HTR-8/SVneo (cell line): Measurements from ENCODE around the gene OR5AC2.

Experiments
- DNase-seq: peaks from one replicate; pipeline ENCODE4 v3.0.0; 2011; ENCODE audit warnings: low spot score, mixed read lengths; ENCODE audit not compliant: insufficient read length
- FAIRE-seq: peaks from 2 replicates; lab custom pipeline; 2011; peaks lifted over from hg19 to GRCh38; lab: Jason Lieb, UNC

OR5AC2 gene

GRCh38 chr3:98136631-98137030 is 49.7 kb downstream of the OR5AC2 start:
- FAIRE-seq = no peak
- DNase-seq = no peak
